GM04504 (cell line): ENCODE measurements around the gene FAM174C.

Experiments
- DNase-seq: peaks from one replicate; pipeline ENCODE4 v3.0.0-alpha.2; 2012; ENCODE audit warnings: low read depth

FAM174C gene

GRCh38 chr19:1275260-1275975 is at the start of gene FAM174C:
TSS of gene FAM174C (plus strand) at chr19:1275530. CDS start at chr19:1275550, 20 bp downstream.
- DNase-seq: peak; percentile 92

- no peak for DNase-seq
Observed at GRCh38 chr19:1226227-1226518, 49.2 kb upstream of the FAM174C start.

GRCh38 chr19:1226522-1227303 is 48.6 kb upstream of the FAM174C start:
- DNase-seq: no peak

GRCh38 chr19:1227304-1228054 is 47.9 kb upstream of the FAM174C start:
- DNase-seq: no peak

GRCh38 chr19:1228161-1228957 is 47.0 kb upstream of the FAM174C start:
- no peak for DNase-seq

- no peak for DNase-seq
Observed at GRCh38 chr19:1229056-1229923, 46.0 kb upstream of the FAM174C start.

GRCh38 chr19:1229924-1230782 is 45.2 kb upstream of the FAM174C start:
- no peak for DNase-seq

GRCh38 chr19:1230783-1231489 is 44.4 kb upstream of the FAM174C start:
- no peak for DNase-seq

- DNase-seq: no peak
Observed at GRCh38 chr19:1231729-1232637, 43.3 kb upstream of the FAM174C start.

GRCh38 chr19:1232652-1233072 is 42.7 kb upstream of the FAM174C start:
- no peak for DNase-seq

GRCh38 chr19:1233115-1233667 is 42.1 kb upstream of the FAM174C start:
- DNase-seq: no peak

GRCh38 chr19:1234051-1234954 is 41.0 kb upstream of the FAM174C start:
- no peak for DNase-seq

- no peak for DNase-seq
Observed at GRCh38 chr19:1234955-1235380, 40.4 kb upstream of the FAM174C start.

- no peak for DNase-seq
Observed at GRCh38 chr19:1235625-1236538, 39.4 kb upstream of the FAM174C start.

GRCh38 chr19:1236576-1236975 is 38.8 kb upstream of the FAM174C start:
- no peak for DNase-seq
